HG03103 (cell line): Measurements from ENCODE around the gene PDE10A.
"Not testable (repeated sequence)": the region's sequence is repeated elsewhere in the genome, so short reads cannot be mapped to it uniquely, and the experiment has no call there.

ENCODE experiments used
- ATAC-seq: cut with Tn5 transposase; IDR thresholded peaks from one replicate; pipeline ENCODE4 v1.9.1; 2021; ENCODE audit warnings: low read depth; ENCODE audit not compliant: unreplicated experiment

The PDE10A gene

GRCh38 chr6:165558097-165558496, 104.9 kb downstream of the PDE10A start:
- not testable (repeated sequence) for ATAC-seq

- no peak for ATAC-seq
Observed at GRCh38 chr6:165557674-165558073, 105.4 kb downstream of the PDE10A start.

- no peak for ATAC-seq
Observed at GRCh38 chr6:165556116-165556843, 106.8 kb downstream of the PDE10A start.

GRCh38 chr6:165554644-165555043, 108.4 kb downstream of the PDE10A start:
- not testable (repeated sequence) for ATAC-seq

- no peak for ATAC-seq
Observed at GRCh38 chr6:165552248-165552736, 110.7 kb downstream of the PDE10A start.

- ATAC-seq: no peak
Observed at GRCh38 chr6:165551828-165552227, 111.2 kb downstream of the PDE10A start.

- no peak for ATAC-seq
Observed at GRCh38 chr6:165548450-165548849, 114.6 kb downstream of the PDE10A start.

- no peak for ATAC-seq
Observed at GRCh38 chr6:165545806-165546205, 117.2 kb downstream of the PDE10A start.

GRCh38 chr6:165543781-165544180, 119.3 kb downstream of the PDE10A start:
- ATAC-seq: no peak

GRCh38 chr6:165536911-165537310, 126.1 kb downstream of the PDE10A start:
- ATAC-seq: no peak

- ATAC-seq: no peak
Observed at GRCh38 chr6:165519316-165519715, 143.7 kb downstream of the PDE10A start.

- no peak for ATAC-seq
Observed at GRCh38 chr6:165515963-165516624, 146.9 kb downstream of the PDE10A start.

- ATAC-seq: no peak
Observed at GRCh38 chr6:165514621-165515020, 148.4 kb downstream of the PDE10A start.

GRCh38 chr6:165511807-165512206, 151.2 kb downstream of the PDE10A start:
- ATAC-seq: peak; percentile 95

GRCh38 chr6:165508321-165508869, 154.6 kb downstream of the PDE10A start:
- no peak for ATAC-seq

GRCh38 chr6:165506657-165507056, 156.4 kb downstream of the PDE10A start:
- ATAC-seq: no peak

- not testable (repeated sequence) for ATAC-seq
Observed at GRCh38 chr6:165500214-165500907, 162.7 kb downstream of the PDE10A start.

GRCh38 chr6:165497472-165497871, 165.6 kb downstream of the PDE10A start:
- no peak for ATAC-seq

- ATAC-seq: no peak
Observed at GRCh38 chr6:165488624-165489295, 174.3 kb downstream of the PDE10A start.

GRCh38 chr6:165487950-165488349, 175.1 kb downstream of the PDE10A start:
- ATAC-seq: no peak
